Measurements from ENCODE around the gene DENND4C.
A peak's percentile ranks its signal among the peaks of the same experiment; 100 is the strongest.

DENND4C gene

GRCh38 chr9:19298436-19299000, 68.0 kb downstream of the DENND4C start:
- H3K9me3 ChIP-seq, result no peaks in the 10 kb centered on the region
- in situ Hi-C loops (cut with MboI; ENCODE audit: low sequenced_read_pairs), result no loop called here
- DNase-seq (ENCODE audit: low spot score in 2 of 2), result peak; percentile 17 to 86
- no peak overlapping the region for H3K4me3 ChIP-seq
- peaks cover 18% of the 10 kb centered on the region for H3K36me3 ChIP-seq (replicated peaks)
- H3K27me3 ChIP-seq (ENCODE audit: low read depth), result no peaks in the 10 kb centered on the region
- H3K4me1 ChIP-seq, result peaks cover 23% of the 10 kb centered on the region

- in situ Hi-C loops (cut with MboI; ENCODE audit: low sequenced_read_pairs), result no loop called here
- H3K4me1 ChIP-seq, result peaks cover 16% of the 10 kb centered on the region
Observed at GRCh38 chr9:19303216-19303615, 72.7 kb downstream of the DENND4C start.

DNA sequence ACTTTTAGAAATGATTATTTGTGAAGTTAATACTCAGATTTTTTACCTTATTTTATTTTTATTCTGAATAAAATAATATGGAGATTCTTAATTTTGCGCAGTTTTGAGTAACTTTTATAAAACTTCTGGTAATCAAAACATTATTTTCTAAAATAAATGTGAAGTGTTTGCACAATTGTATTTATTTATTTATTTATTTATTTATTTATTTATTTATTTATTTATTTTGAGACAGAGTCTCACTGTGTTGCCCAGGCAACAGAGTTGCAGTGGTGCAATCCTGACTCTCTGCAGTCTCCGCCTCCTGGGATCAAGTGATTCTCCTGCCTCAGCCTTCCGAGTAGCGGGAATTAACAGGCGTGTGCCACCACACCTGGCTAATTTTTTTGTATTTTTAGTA, 76.1 kb downstream of the DENND4C start:
- no peaks in the 10 kb centered on the region for H3K27me3 ChIP-seq (ENCODE audit: low read depth)
- in situ Hi-C loops (cut with MboI; ENCODE audit: low sequenced_read_pairs), result no loop called here
- H3K9me3 ChIP-seq, result no peaks in the 10 kb centered on the region
- no peak overlapping the region for H3K4me3 ChIP-seq
- no peak for DNase-seq (ENCODE audit: low spot score in 2 of 2)
- H3K4me1 ChIP-seq, result no peaks in the 10 kb centered on the region
- H3K36me3 ChIP-seq (replicated peaks), result peaks cover 12% of the 10 kb centered on the region

More at GRCh38 chr9:19303216-19303615, 72.7 kb downstream of the DENND4C start:
- H3K27me3 ChIP-seq (ENCODE audit: low read depth), result no peaks in the 10 kb centered on the region
- H3K4me3 ChIP-seq, result no peak overlapping the region
- H3K9me3 ChIP-seq, result no peaks in the 10 kb centered on the region
- H3K36me3 ChIP-seq (replicated peaks), result peaks cover 25% of the 10 kb centered on the region
- no peak for DNase-seq (ENCODE audit: low spot score in 2 of 2)

DNA sequence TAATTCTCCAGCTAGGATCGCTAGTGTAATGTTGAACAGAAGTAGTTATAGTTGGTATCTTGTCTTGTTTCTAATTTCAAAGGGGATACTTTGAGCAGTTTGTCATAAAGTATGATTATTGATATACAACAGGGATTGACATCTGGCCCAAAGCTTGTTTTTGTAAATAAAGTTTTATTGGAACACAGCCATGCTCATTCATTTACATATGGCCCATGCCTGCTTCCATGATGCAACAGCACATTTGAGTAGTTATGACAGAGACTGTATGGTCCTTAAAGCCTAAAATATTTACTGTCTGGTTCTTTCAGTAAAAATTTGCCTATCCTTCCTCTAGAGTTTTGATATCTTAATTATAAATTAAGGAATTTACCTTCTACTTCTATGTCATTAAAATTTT, 79.8 kb downstream of the DENND4C start:
- Histone ChIP-seq H3K4me3 (no peak overlapping the region), H3K9me3 (no peaks in the 10 kb centered on the region), H3K36me3 (replicated peaks) (peaks cover 4% of the 10 kb centered on the region; the same call in 1 of the 2 replicates), H3K27me3 (ENCODE audit: low read depth) (no peaks in the 10 kb centered on the region), H3K4me1 (no peaks in the 10 kb centered on the region)
- DNase-seq (ENCODE audit: low spot score in 2 of 2), result no peak
- in situ Hi-C loops (cut with MboI; ENCODE audit: low sequenced_read_pairs), result no loop called here

DNA sequence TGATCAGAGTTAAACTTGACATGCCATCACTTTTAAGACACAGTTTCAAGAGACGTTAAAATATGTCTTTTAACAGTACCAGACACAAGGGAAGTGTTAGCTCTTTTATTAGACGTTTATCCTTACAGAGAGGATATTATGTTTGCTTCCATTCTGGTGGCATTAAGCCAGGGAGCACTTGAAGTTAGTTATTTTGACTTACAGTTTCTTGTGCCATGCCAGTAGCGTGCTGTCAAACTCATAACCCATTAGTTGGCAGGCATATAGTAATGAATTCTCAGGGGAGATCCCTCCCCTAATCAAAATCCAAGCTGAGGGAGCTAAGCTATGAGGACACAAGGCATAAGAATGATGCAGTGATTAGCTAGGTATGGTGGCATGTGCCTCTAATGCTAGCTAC, 83.1 kb downstream of the DENND4C start:
- no peaks in the 10 kb centered on the region for H3K4me1 ChIP-seq
- in situ Hi-C loops (cut with MboI; ENCODE audit: low sequenced_read_pairs), result no loop called here
- DNase-seq (ENCODE audit: low spot score in 2 of 2), result no peak
- H3K27me3 ChIP-seq (ENCODE audit: low read depth), result no peaks in the 10 kb centered on the region
- H3K9me3 ChIP-seq, result no peaks in the 10 kb centered on the region
- no peak overlapping the region for H3K4me3 ChIP-seq
- H3K36me3 ChIP-seq (replicated peaks), result peaks cover 6% of the 10 kb centered on the region

- Histone ChIP-seq H3K36me3 (replicated peaks) (peaks cover 6% of the 10 kb centered on the region), H3K9me3 (no peaks in the 10 kb centered on the region), H3K27me3 (ENCODE audit: low read depth) (no peaks in the 10 kb centered on the region), H3K4me3 (no peak overlapping the region), H3K4me1 (no peaks in the 10 kb centered on the region)
- DNase-seq (ENCODE audit: low spot score in 2 of 2), result no peak
- in situ Hi-C loops (cut with MboI; ENCODE audit: low sequenced_read_pairs), result no loop called here
Observed at GRCh38 chr9:19320495-19320894, 90.0 kb downstream of the DENND4C start.

DNA sequence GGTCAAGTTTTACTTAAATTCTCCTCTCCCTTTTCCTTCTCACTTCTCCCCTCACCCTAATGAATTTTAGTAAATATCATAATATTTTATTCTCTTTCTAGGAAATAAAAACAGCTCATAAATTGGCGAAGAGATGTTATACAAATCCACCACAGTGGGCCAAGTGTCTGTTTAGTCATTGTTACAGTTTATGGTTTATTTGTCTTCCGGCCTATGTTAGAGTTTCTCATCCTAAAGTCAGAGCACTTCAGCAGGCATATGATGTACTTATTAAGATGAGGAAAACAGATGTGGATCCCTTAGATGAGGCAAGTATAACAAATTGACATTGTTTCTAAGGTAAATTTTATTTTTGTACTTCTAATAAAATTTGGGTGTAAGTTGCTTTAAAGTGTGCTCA, 101.4 kb downstream of the DENND4C start:
- in situ Hi-C loops (cut with MboI; ENCODE audit: low sequenced_read_pairs), result no loop called here
- no peaks in the 10 kb centered on the region for H3K27me3 ChIP-seq (ENCODE audit: low read depth)
- no peak overlapping the region for H3K4me3 ChIP-seq
- H3K4me1 ChIP-seq, result no peaks in the 10 kb centered on the region
- peaks cover 14% of the 10 kb centered on the region for H3K36me3 ChIP-seq (replicated peaks)
- DNase-seq (ENCODE audit: low spot score in 2 of 2), result no peak
- no peaks in the 10 kb centered on the region for H3K9me3 ChIP-seq

GRCh38 chr9:19336166-19336565, 105.7 kb downstream of the DENND4C start:
- Histone ChIP-seq H3K4me1 (no peaks in the 10 kb centered on the region), H3K27me3 (ENCODE audit: low read depth) (no peaks in the 10 kb centered on the region), H3K36me3 (replicated peaks) (peaks cover 11% of the 10 kb centered on the region), H3K4me3 (no peak overlapping the region), H3K9me3 (no peaks in the 10 kb centered on the region)
- in situ Hi-C loops (cut with MboI; ENCODE audit: low sequenced_read_pairs), result no loop called here
- no peak for DNase-seq (ENCODE audit: low spot score in 2 of 2)

DNA sequence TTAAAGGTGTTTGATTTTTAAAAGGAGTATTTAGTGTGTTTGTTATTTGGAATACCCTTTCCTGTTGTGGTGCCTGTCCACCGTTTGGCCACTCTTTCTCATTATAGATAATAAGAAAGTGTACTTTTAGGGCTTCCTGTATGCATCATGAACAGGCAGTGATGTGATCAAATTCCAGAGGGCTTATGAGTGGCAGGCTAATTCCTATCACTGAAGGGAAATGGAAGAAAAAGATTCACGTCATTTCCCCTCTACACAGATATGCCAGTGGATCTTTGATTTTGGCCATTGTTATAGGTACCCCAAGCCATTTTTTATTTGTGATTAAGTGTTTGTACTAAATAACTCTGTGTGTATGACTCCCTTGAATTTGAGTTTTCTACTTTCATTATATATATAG, 112.5 kb downstream of the DENND4C start:
- in situ Hi-C loops (cut with MboI; ENCODE audit: low sequenced_read_pairs), result no loop called here
- no peak for DNase-seq (ENCODE audit: low spot score in 2 of 2)
- Histone ChIP-seq H3K36me3 (replicated peaks) (peaks cover 11% of the 10 kb centered on the region), H3K9me3 (no peaks in the 10 kb centered on the region), H3K4me3 (no peak overlapping the region), H3K27me3 (ENCODE audit: low read depth) (no peaks in the 10 kb centered on the region), H3K4me1 (peaks cover 23% of the 10 kb centered on the region)

DNA sequence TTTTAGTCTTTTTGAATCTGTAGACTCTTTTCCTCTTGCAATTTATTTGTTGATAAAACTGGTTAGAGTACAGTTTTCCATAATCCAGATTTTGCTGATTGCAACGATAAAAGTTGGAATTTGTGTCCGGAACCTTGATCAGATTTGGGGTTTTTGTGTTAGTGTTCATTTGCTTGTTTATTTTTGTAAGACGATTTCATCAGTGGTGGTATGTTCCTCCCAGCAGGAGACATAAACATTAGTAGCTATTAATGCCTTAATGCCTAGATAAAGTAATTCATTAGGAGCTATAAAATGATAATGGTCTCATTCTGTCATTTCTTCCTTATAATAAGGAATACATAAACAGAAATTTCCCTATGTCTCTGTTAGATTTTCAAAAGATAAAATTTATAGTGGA, 128.2 kb downstream of the DENND4C start:
- DNase-seq (ENCODE audit: low spot score in 2 of 2), result no peak
- in situ Hi-C loops (cut with MboI; ENCODE audit: low sequenced_read_pairs), result no loop called here
- Histone ChIP-seq H3K9me3 (no peaks in the 10 kb centered on the region), H3K4me1 (no peaks in the 10 kb centered on the region), H3K27me3 (ENCODE audit: low read depth) (no peaks in the 10 kb centered on the region), H3K4me3 (no peak overlapping the region), H3K36me3 (replicated peaks) (peaks cover 43% of the 10 kb centered on the region)

DNA sequence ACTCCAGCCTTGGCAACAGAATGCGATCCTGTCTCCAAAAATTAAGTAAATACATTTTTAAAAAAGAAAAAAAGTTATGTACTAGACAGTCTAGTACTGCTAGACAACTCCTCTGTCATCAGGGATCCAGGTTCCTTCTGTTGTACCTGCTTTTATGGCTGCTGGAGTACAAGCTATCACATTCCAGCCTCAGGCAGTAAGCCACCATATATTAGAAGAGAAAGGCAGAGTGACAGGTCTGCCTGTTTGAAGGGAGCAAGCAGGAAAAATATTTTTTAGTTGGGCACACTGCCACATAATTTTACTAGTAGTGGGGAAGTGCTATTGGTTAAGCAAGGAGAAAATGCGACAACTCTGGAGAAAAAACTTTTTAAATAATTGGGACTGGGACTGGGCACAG, 138.6 kb downstream of the DENND4C start:
- no peak overlapping the region for H3K4me3 ChIP-seq
- DNase-seq (ENCODE audit: low spot score in 2 of 2), result no peak
- H3K4me1 ChIP-seq, result no peaks in the 10 kb centered on the region
- peaks cover 31% of the 10 kb centered on the region for H3K36me3 ChIP-seq (replicated peaks)
- no peaks in the 10 kb centered on the region for H3K9me3 ChIP-seq
- no peaks in the 10 kb centered on the region for H3K27me3 ChIP-seq (ENCODE audit: low read depth)
- in situ Hi-C loops (cut with MboI; ENCODE audit: low sequenced_read_pairs), result no loop called here

- DNase-seq (ENCODE audit: low spot score in 2 of 2), result peak in 1 of 2 experiments; percentile 22
Observed at GRCh38 chr9:19371942-19372341, 141.4 kb downstream of the DENND4C start.

DNA sequence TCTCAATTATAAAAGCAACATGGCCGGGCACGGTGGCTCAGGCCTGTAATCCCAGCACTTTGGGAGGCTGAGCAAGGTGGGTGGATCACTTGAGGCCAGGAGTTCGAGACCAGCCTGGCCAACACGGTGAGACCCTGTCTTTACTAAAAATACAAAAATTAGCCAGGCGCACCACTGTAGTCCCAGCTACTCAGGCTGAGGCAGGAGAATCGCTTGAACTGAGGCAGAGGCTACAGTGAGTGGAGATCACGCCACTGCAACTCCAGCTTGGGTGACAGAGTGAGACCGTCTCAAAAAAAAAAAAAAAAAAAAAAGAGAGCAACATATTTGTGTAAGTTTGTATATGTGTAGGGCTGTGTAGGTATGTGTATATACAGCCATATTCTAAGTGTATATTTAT, 142.1 kb downstream of the DENND4C start:
- DNase-seq (ENCODE audit: low spot score in 2 of 2), result no peak
- peaks cover 9% of the 10 kb centered on the region for H3K4me1 ChIP-seq
- no peaks in the 10 kb centered on the region for H3K27me3 ChIP-seq (ENCODE audit: low read depth)
- peaks cover 52% of the 10 kb centered on the region for H3K36me3 ChIP-seq (replicated peaks)
- H3K4me3 ChIP-seq, result no peak overlapping the region
- in situ Hi-C loops (cut with MboI; ENCODE audit: low sequenced_read_pairs), result no loop called here
- H3K9me3 ChIP-seq, result no peaks in the 10 kb centered on the region

More at GRCh38 chr9:19371942-19372341, 141.4 kb downstream of the DENND4C start:
- in situ Hi-C loops (cut with MboI; ENCODE audit: low sequenced_read_pairs), result no loop called here
- H3K36me3 ChIP-seq (replicated peaks), result peaks cover 49% of the 10 kb centered on the region
- H3K9me3 ChIP-seq, result no peaks in the 10 kb centered on the region
- H3K4me3 ChIP-seq, result no peak overlapping the region
- peaks cover 3% of the 10 kb centered on the region for H3K4me1 ChIP-seq
- no peaks in the 10 kb centered on the region for H3K27me3 ChIP-seq (ENCODE audit: low read depth)

DNA sequence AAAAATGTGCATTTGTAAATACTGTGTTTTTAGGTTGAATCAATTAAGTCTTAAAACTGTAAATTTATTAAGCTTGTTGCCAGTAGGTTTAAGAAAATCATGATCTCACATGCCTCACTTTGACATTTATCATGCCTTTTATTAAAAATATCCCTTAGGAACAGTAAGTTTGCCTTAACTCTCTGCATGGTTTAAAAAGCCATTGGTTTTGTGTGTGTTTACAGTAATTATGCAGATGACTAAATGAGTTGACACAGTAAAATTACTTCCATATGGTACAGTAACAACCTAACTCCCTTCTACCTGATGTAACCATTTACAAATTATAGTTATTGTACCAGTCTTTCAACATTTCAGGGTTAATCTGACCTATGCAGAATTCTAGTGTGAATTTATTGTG, 143.0 kb downstream of the DENND4C start:
- Histone ChIP-seq H3K36me3 (replicated peaks) (peaks cover 62% of the 10 kb centered on the region), H3K9me3 (no peaks in the 10 kb centered on the region), H3K4me3 (no peak overlapping the region), H3K4me1 (peaks cover 16% of the 10 kb centered on the region), H3K27me3 (ENCODE audit: low read depth) (no peaks in the 10 kb centered on the region)
- no peak for DNase-seq (ENCODE audit: low spot score in 2 of 2)
- in situ Hi-C loops (cut with MboI; ENCODE audit: low sequenced_read_pairs), result no loop called here

DNA sequence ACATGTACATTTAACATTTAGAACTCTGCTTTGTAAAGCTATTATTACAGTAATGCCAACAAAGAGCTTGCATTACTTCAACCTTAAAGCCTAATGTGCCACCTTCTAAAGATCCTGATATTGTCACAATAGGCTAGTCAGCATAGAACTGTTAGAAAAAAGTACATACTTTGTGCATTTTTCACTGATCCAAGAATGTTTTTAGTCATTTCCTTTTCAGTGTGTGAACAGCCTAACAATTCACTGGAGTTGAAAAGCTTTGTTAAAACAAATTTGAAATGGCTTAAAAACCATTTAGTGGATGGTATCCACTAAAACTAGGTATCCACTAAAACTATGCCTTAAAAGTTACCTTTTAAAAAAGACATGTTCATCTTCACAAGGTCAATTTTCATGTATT, 145.0 kb downstream of the DENND4C start:
- Histone ChIP-seq H3K4me3 (no peak overlapping the region), H3K36me3 (replicated peaks) (peaks cover 74% of the 10 kb centered on the region), H3K9me3 (no peaks in the 10 kb centered on the region), H3K4me1 (peaks cover 16% of the 10 kb centered on the region), H3K27me3 (ENCODE audit: low read depth) (no peaks in the 10 kb centered on the region)
- no peak for DNase-seq (ENCODE audit: low spot score in 2 of 2)
- in situ Hi-C loops (cut with MboI; ENCODE audit: low sequenced_read_pairs), result no loop called here

All from HAP-1 (cell line).